Coronary artery (tissue), 2 donors: ENCODE results near the gene CCDC33.

Experiments
- DNase-seq: peaks from one replicate; pipeline ENCODE4 v3.0.0-alpha.2; 2017; ENCODE audit warnings: low spot score
- H3K27ac ChIP-seq, 2 donors: fragments of 200-600 bp; sonication (generic); one replicate each; pipeline ENCODE4 v1.5.1; 2016 to 2019
- H3K4me3 ChIP-seq: fragments of 200-600 bp; sonication (generic); 2 replicates; pipeline ENCODE4 v1.5.1; 2016; ENCODE audit warnings: mild to moderate bottlenecking, moderate library complexity
- CTCF ChIP-seq: fragments of 200-600 bp; sonication (generic); IDR thresholded peaks from one replicate; pipeline ENCODE4 v1.5.1; 2019; ENCODE audit warnings: antibody characterized with exemption

The CCDC33 gene

DNA sequence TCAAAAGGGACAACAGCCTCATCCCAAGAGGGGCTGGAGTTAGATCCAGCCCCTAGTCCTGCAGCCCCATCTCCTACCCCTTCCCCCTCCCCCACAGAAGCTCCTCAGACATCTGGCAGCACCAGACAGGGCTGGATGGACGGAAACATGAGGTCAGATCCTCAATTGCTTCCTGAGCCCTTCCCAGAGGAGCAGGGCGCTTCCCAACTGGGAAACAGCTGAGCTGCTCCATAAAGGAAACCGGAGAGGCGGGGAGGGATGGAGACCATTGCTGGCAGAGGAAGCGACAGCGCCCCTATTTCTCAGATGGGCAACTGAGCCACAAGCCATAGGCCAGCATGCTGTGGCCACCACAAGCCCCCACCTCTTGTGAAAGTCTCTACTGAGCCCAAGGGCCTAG is 149.6 kb downstream of the CCDC33 start:
- Histone ChIP-seq H3K4me3 (no peak overlapping the region), H3K27ac (no peak overlapping the region)
- no peak for TF ChIP-seq CTCF
- no peak for DNase-seq
